Cardiac septum (tissue), 1 donor: ENCODE data around the gene HOGA1. TPM values are rescaled to one million over a fixed set of nuclear protein-coding genes. Genes with fewer than 3 reads are reported as not detected.
"Not testable (repeated sequence)": the region's sequence is repeated elsewhere in the genome, so short reads cannot be mapped to it uniquely, and the experiment has no call there.

Experiments
- DNase-seq: peaks from one replicate; pipeline ENCODE4 v3.0.0-alpha.2; 2020; ENCODE audit warnings: low spot score
- intact Hi-C: fragments of 100-400 bp; cut with DNase I; formaldehyde crosslinking; loops from one replicate; pipeline ENCODE4 v1.14.0; 2022
- total RNA-seq: library from RNA; stranded (reverse); fragmentation: NEBNext Ultra II Directional; extraction: Animal tissue kit (Norgen Biotek cat#: 25700); gene quantifications from one replicate; pipeline ENCODE4 v1.2.1, GENCODE V29; 2021
- donor health status: DM: no; HTN: no; CAD: no.

The HOGA1 gene
- total RNA-seq, 1 donor from 2014 or later, result 20.4 TPM

GRCh38 chr10:97574374-97575126, 9.6 kb upstream of the HOGA1 start:
- intact Hi-C loops, result loop anchor here (1.0 kb wide), 2 partner anchors 22 to 35 kb away; no protein-coding TSS in a partner anchor
- peak; percentile 85 for DNase-seq

DNA sequence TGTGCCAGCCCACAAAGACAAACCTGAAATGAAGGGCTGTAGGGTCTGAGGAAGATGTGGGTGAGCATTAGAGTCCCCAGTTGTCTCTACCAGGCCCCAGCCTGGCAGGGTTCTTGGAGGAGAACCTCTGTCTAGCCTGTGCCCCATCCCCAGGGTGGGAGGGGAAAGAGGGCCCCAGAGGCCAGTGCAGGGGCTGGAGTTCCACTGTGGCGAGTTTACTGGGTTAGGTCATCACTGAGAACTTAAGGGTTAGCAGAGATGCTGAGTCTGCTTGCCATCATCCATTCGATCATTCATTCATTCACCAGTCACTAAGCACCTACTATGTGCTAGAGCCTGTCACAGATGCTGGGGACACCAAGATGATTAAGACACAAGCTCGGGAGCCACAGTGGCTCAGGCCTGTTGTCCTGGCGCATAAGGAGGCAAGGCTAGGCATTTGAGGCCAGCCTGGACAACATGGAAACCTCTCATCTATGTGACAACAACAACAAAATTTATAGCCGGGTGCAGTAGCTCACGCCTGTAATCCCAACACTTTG, 9.0 kb upstream of the HOGA1 start:
- no peak for DNase-seq
- intact Hi-C loops, result no loop called here

DNA sequence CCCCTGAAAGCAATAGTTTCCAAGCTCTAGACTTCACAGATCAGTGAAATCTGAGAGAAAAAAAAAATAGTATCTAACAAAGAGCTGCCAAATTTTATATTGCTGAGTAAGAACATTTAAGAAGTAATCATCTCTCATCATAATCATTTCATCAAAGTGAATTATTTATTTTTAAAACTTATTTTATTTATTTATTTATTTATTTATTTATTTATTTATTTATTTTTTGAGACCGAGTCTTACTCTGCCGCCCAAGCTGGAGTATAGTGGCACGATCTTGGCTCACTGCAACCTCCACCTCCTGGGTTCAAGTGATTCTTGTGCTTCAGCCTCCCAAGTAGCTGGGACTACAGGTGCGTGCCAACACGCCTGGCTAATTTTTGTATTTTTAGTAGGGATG, 7.7 kb upstream of the HOGA1 start:
- intact Hi-C loops, DNase-seq: not testable (repeated sequence)

- no peak for DNase-seq
- intact Hi-C loops, result no loop called here
Measured at GRCh38 chr10:97577701-97578100, 6.5 kb upstream of the HOGA1 start.

DNA sequence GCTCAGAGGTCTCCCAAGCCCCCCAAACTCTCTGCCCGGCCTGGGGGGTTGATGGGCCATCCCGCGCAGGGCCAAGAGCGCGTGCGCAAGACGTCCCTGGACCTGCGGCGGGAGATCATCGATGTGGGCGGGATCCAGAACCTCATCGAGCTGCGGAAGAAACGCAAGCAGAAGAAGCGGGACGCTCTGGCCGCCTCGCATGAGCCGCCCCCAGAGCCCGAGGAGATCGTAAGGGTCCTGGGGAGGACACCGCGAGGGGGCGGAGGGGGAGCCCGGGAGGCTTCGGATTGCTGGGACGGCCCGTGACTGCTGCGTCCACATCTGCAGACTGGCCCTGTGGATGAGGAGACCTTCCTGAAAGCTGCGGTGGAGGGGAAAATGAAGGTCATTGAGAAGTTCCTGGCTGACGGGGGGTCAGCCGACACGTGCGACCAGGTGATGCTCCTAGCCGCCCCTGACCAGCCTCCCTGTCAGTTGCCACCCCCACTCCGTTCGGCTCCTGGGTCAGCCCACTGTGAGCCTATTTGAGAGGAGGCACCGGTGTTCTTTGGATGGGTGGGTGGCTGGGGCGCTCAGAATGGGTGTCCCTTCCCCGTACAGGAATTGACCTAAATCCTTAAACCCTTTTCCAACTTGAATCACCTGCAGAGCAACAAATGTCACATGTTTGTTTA, 5.9 kb upstream of the HOGA1 start:
- intact Hi-C loops, result no loop called here

GRCh38 chr10:97580421-97581367, 3.5 kb upstream of the HOGA1 start:
- intact Hi-C loops, result no loop called here
- no peak for DNase-seq

More for the DNA sequence above, 5.9 kb upstream of the HOGA1 start:
- DNase-seq, result no peak

DNA sequence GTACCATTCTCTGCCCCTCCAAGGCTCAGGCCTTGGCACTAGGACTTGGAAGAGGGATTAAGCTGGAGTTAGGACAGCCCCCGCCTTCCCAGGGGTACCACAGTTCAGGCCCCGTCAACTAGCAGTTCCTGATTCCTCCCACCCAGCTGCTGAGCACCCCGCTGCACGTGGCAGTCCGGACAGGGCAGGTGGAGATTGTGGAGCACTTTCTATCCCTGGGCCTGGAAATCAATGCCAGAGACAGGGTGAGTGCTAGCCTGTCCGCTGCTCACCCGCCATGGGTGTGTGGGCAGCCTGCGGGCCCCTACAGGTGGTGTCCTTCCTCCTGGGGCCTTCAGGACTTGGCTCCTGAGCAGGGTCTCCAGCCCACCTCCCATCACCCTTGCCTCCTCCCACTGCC, 2.0 kb upstream of the HOGA1 start:
- intact Hi-C loops, result no loop called here
- no peak for DNase-seq

GRCh38 chr10:97583476-97583875, 713 bp upstream of the HOGA1 start:
- DNase-seq, result no peak
- intact Hi-C loops, result no loop called here

DNA sequence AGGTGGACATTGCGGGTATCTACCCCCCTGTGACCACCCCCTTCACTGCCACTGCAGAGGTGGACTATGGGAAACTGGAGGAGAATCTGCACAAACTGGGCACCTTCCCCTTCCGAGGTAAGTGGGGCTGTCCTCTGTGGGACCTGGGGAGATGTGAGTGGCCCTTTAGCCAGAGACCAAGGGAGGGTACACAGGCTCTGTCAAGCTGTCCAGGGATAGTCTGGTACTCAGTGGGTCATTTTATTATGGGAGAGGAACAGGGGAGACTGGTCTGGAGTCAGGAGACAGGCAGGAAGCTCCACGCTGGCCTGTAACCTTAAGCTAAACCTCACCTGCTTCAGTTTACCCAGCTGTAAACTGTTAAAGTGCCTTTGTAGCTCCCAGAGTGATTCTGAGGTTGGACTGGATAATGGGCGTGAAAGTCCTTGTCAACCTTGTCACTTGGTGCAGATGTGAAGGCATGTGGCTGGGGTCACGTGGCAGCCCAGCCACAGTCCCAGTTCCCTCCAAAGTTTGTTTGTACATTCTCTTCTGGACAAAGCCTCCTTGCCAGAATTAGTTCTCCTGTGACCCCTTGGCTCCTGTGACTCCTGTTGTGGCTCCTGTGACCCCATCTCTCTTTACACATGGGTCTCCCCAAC, 729 bp downstream of the HOGA1 start:
- DNase-seq, result peak; percentile 58
- intact Hi-C loops, result no loop called here

GRCh38 chr10:97585439-97585811, 1.2 kb downstream of the HOGA1 start:
- no peak for DNase-seq
- intact Hi-C loops, result no loop called here

GRCh38 chr10:97587183-97587582, 3.0 kb downstream of the HOGA1 start:
- peak; percentile 43 for DNase-seq
- intact Hi-C loops, result no loop called here

GRCh38 chr10:97589479-97589878, 5.3 kb downstream of the HOGA1 start, which contains the start of gene C10orf62:
Gene C10orf62, plus strand, starts transcription at chr10:97589721. Its CDS starts 177 bp downstream, at chr10:97589898.
- intact Hi-C loops, result no loop called here
- no peak for DNase-seq

- intact Hi-C loops, result no loop called here
- no peak for DNase-seq
Measured at GRCh38 chr10:97590082-97590747, 6.0 kb downstream of the HOGA1 start.

DNA sequence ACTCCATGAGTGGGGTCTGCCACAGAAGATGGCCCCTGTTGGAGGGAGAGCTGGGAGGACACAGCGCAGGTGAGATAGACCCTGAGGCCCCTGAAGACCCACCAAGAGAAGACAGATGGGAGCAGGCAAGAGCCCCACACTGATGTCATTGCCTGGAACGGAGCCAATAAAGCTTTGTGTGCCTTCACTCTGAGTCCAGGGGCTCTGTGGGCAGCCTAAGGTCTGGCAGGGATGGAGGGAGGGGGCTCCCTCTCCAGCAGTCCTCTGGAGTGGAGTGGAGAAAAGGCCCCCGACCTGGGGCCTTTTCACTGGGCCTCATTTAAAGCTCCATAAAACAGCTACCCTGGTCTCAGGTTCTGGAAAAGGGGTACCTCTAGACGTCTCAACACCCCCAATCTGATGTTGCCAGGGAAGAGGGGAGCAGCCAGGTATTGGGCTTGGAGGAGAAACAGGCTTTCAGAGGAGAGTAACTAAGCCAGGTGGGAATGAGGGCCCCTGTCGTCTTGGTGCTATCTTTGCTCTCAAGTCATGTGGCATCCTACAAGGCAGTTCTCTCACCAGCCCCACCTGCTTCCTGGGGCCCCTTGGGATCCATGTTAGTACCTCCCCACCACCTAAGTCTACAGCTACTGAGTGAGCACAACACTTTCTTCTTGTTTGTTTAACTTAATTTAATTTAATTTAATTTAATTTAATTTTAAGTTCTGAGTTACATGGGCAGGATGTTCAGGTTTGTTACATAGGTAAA, 6.7 kb downstream of the HOGA1 start:
- intact Hi-C loops, result no loop called here
- no peak for DNase-seq

DNA sequence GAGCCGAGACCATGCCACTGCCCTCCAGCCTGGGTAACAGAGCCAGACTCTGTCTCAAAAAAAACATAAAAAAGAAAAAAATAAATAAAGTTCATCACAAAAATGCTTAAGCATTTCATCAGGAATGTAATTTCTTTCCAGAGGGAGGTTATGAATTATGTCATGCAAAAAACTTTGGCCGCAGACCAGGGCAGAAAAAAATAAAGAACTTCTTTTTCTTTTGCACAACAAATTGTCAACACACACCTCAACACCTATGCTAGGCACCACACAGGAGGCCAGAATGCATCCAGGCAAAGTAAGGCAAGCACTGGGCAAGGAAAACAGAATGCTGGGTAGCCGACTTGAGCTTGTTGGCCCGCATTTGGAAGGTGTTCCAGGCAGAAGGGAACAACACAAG, 9.2 kb downstream of the HOGA1 start:
- no peak for DNase-seq
- intact Hi-C loops, result no loop called here

GRCh38 chr10:97596101-97597082, 12.2 kb downstream of the HOGA1 start:
- peak; percentile 75 for DNase-seq

DNA sequence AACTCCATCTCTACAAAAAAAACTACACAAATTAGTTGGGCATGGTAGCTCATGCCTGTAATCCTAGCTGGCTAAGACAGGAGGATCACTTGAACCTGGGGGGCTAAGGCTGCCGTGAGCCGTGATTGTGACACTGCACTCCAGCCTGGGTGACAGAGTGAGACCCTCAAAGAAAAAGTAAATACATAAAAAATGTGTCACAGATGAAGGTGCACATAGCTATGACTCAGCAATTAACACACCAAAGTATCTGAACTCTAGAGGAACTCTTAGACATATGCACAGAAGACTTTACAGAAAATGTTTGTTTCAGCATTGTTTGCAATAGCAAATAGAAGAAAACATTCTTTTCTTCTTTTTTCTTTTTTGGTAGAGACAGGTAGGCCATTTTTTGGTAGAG, 13.6 kb downstream of the HOGA1 start:
- intact Hi-C loops, result no loop called here
- peak; percentile 3 for DNase-seq

More at GRCh38 chr10:97596101-97597082, 12.2 kb downstream of the HOGA1 start:
- intact Hi-C loops, result loop anchor here (1.0 kb wide), 1 partner anchor 22 kb away; no protein-coding TSS in a partner anchor
